ENCODE measurements around the gene PIN1. TPM values are rescaled to one million over a fixed set of nuclear protein-coding genes. Genes with fewer than 3 reads are reported as not detected.

Gene PIN1
- total and polyA plus RNA-seq, 2 of the 13 experiments (the other 11 are each of a cell fraction or from before 2014, with no cell fraction given), result 31.9 to 72.0 TPM

DNA sequence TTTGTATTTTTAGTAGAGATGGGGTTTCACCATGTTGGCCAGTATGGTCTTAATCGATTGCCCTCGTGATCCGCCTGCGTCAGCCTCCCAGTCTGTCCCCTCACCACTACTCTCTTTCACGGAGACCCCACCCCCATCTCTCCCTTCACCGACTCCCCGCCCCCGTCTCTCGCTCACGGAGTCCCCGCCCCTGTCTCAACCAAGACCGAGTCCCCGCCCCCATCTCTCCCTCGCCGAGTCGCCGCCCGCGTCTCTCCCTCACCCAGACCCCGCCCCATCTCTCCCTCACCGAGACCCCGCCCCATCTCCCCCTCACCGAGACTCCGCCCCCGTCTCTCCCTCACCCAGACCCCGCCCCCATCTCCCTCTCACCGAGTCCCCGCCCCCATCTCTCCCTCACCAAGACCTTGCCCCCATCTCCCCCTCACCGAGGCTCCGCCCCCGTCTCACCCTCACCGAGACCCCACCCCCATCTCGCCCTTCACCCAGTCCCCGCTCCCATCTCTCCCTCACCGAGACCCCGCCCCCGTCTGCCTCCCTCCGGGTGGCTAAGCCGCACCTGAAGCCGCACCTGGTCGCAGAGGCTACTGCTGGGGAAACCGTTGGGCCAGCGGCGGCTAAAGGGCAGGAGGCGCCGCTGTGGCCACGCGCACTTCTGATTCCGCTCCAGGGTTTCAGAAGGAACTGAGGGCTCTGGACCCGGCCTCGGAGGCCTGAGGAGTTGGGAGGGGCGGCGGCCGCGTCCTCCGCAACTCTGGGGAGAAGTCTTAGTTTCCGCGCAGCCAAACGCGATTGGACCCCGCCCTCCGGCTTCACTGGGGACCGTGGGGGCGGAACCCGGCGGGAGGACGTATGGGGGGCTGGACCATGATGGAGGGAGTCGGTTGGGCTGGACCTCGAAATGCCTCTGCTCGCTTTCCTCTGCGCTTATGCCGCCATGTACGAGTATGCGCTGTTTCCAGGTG lies 49.5 kb upstream of the PIN1 start (continued):
- TF ChIP-seq, protein P1, sequence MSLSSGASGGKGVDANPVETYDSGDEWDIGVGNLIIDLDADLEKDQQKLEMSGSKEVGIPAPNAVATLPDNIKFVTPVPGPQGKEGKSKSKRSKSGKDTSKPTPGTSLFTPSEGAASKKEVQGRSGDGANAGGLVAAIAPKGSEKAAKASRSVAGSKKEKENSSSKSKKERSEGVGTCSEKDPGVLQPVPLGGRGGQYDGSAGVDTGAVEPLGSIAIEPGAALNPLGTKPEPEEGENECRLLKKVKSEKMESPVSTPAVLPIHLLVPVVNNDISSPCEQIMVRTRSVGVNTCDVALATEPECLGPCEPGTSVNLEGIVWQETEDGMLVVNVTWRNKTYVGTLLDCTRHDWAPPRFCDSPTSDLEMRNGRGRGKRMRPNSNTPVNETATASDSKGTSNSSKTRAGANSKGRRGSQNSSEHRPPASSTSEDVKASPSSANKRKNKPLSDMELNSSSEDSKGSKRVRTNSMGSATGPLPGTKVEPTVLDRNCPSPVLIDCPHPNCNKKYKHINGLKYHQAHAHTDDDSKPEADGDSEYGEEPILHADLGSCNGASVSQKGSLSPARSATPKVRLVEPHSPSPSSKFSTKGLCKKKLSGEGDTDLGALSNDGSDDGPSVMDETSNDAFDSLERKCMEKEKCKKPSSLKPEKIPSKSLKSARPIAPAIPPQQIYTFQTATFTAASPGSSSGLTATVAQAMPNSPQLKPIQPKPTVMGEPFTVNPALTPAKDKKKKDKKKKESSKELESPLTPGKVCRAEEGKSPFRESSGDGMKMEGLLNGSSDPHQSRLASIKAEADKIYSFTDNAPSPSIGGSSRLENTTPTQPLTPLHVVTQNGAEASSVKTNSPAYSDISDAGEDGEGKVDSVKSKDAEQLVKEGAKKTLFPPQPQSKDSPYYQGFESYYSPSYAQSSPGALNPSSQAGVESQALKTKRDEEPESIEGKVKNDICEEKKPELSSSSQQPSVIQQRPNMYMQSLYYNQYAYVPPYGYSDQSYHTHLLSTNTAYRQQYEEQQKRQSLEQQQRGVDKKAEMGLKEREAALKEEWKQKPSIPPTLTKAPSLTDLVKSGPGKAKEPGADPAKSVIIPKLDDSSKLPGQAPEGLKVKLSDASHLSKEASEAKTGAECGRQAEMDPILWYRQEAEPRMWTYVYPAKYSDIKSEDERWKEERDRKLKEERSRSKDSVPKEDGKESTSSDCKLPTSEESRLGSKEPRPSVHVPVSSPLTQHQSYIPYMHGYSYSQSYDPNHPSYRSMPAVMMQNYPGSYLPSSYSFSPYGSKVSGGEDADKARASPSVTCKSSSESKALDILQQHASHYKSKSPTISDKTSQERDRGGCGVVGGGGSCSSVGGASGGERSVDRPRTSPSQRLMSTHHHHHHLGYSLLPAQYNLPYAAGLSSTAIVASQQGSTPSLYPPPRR (CRISPR knock-in tag; IDR thresholded peaks at IDR 0.05; ENCODE audit: borderline replicate concordance), result peak; percentile 25; the same call in 1 of the 2 replicates
- TF ChIP-seq, protein P2, sequence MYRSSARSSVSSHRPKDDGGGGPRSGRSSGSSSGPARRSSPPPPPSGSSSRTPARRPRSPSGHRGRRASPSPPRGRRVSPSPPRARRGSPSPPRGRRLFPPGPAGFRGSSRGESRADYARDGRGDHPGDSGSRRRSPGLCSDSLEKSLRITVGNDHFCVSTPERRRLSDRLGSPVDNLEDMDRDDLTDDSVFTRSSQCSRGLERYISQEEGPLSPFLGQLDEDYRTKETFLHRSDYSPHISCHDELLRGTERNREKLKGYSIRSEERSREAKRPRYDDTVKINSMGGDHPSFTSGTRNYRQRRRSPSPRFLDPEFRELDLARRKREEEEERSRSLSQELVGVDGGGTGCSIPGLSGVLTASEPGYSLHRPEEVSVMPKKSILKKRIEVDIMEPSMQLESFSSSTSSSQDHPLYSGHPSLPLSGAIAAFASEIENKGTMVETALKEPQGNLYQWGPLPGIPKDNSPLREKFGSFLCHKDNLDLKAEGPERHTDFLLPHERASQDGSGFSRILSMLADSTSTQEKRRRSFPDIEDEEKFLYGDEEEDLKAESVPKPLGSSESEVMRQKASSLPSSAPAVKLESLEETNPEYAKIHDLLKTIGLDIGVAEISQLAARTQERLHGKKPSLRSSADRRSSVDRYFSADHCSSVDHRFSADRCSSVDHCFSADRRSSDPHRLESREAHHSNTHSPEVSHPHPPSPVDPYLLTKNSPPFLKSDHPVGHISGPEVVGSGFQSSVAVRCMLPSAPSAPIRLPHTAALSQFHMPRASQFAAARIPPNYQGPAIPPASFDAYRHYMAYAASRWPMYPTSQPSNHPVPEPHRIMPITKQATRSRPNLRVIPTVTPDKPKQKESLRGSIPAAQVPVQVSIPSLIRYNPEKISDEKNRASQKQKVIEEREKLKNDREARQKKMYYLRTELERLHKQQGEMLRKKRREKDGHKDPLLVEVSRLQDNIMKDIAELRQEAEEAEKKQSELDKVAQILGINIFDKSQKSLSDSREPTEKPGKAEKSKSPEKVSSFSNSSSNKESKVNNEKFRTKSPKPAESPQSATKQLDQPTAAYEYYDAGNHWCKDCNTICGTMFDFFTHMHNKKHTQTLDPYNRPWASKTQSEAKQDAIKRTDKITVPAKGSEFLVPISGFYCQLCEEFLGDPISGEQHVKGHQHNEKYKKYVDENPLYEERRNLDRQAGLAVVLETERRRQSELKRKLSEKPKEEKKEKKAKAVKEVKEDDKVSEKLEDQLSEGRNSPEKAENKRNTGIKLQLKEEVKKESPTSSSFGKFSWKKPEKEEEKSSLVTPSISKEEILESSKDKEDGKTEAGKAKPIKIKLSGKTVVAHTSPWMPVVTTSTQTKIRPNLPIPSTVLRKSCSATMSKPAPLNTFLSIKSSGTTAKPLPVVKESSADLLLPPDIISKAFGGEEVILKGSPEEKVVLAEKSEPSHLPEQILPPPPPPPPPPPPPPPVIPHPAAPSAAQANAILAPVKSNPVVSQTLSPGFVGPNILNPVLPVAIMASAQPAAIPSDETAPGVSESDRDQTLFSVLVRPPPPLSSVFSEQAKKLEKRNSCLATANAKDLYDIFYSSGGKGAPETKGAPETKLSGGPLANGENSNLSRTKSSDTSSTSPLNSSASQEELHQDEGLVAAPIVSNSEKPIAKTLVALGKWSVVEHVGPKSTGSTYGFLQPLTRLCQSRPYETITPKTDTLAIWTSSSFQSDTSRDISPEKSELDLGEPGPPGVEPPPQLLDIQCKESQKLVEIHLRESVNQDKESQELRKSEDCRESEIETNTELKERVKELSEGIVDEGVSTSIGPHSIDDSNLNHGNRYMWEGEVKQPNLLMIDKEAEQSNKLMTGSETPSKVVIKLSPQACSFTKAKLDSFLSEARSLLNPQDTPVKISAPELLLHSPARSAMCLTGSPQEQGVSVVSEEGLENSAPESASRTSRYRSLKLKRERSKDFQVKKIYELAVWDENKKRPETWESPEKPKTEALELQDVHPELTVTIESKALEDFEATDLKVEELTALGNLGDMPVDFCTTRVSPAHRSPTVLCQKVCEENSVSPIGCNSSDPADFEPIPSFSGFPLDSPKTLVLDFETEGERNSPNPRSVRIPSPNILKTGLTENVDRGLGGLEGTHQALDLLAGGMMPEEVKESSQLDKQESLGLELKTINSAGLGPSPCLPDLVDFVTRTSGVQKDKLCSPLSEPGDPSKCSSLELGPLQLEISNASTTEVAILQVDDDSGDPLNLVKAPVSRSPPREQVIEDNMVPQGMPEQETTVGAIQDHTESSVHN (CRISPR knock-in tag; IDR thresholded peaks at IDR 0.05), result no peak
- TF ChIP-seq ZNF282 (IDR thresholded peaks at IDR 0.05; ENCODE audit: partially characterized antibody) (no peak), ZNF607 (CRISPR knock-in tag; IDR thresholded peaks at IDR 0.05; ENCODE audit: borderline replicate concordance) (peak; percentile 50; the same call in 1 of the 2 replicates), PAF1 (CRISPR knock-in tag; IDR thresholded peaks at IDR 0.05) (no peak), RAD21 (CRISPR knock-in tag; IDR thresholded peaks at IDR 0.05) (peak; percentile 44), ZNF44 (CRISPR knock-in tag; IDR thresholded peaks at IDR 0.05) (no peak)
- TF ChIP-seq, protein P3, sequence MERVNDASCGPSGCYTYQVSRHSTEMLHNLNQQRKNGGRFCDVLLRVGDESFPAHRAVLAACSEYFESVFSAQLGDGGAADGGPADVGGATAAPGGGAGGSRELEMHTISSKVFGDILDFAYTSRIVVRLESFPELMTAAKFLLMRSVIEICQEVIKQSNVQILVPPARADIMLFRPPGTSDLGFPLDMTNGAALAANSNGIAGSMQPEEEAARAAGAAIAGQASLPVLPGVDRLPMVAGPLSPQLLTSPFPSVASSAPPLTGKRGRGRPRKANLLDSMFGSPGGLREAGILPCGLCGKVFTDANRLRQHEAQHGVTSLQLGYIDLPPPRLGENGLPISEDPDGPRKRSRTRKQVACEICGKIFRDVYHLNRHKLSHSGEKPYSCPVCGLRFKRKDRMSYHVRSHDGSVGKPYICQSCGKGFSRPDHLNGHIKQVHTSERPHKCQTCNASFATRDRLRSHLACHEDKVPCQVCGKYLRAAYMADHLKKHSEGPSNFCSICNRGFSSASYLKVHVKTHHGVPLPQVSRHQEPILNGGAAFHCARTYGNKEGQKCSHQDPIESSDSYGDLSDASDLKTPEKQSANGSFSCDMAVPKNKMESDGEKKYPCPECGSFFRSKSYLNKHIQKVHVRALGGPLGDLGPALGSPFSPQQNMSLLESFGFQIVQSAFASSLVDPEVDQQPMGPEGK (CRISPR knock-in tag; IDR thresholded peaks at IDR 0.05), result peak; percentile 48; the same call in 1 of the 2 replicates
- TF ChIP-seq, protein P4, sequence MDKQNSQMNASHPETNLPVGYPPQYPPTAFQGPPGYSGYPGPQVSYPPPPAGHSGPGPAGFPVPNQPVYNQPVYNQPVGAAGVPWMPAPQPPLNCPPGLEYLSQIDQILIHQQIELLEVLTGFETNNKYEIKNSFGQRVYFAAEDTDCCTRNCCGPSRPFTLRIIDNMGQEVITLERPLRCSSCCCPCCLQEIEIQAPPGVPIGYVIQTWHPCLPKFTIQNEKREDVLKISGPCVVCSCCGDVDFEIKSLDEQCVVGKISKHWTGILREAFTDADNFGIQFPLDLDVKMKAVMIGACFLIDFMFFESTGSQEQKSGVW (CRISPR knock-in tag; IDR thresholded peaks at IDR 0.05; ENCODE audit: borderline replicate concordance), result no peak
